ENCODE results near the gene CPSF4.

DNA sequence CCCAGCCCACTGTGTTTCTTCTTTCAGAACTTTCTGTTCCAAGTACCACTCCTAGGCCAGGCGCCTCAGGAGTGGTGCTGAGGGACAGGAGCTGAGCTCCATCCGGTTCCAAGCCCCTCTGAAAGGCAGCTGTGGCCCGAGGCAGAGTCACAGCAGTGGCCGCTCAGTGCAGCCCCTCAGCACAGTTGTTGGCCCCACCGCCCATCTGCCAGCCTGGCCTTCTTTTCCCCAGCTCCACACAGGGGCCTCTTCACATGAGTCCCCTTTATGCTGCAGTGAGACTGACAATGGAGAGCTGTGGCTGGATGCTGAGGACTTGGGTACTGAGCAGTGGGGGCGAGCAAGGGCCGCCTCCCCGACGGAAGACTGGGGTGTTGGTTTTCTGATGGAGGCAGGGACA is 20.5 kb upstream of the CPSF4 start:
- TF ChIP-seq POLR2AphosphoS5 (IDR thresholded peaks at IDR 0.05; ENCODE audit: low read depth, low read length) (no peak; the same call in 1 of the 2 replicates), SIN3A (IDR thresholded peaks at IDR 0.05; ENCODE audit: borderline replicate concordance, insufficient read depth, low read length) (no peak), TAF1 (IDR thresholded peaks at IDR 0.05; ENCODE audit: borderline replicate concordance, insufficient read depth, low read length) (no peak)
- TF ChIP-seq, protein P1, sequence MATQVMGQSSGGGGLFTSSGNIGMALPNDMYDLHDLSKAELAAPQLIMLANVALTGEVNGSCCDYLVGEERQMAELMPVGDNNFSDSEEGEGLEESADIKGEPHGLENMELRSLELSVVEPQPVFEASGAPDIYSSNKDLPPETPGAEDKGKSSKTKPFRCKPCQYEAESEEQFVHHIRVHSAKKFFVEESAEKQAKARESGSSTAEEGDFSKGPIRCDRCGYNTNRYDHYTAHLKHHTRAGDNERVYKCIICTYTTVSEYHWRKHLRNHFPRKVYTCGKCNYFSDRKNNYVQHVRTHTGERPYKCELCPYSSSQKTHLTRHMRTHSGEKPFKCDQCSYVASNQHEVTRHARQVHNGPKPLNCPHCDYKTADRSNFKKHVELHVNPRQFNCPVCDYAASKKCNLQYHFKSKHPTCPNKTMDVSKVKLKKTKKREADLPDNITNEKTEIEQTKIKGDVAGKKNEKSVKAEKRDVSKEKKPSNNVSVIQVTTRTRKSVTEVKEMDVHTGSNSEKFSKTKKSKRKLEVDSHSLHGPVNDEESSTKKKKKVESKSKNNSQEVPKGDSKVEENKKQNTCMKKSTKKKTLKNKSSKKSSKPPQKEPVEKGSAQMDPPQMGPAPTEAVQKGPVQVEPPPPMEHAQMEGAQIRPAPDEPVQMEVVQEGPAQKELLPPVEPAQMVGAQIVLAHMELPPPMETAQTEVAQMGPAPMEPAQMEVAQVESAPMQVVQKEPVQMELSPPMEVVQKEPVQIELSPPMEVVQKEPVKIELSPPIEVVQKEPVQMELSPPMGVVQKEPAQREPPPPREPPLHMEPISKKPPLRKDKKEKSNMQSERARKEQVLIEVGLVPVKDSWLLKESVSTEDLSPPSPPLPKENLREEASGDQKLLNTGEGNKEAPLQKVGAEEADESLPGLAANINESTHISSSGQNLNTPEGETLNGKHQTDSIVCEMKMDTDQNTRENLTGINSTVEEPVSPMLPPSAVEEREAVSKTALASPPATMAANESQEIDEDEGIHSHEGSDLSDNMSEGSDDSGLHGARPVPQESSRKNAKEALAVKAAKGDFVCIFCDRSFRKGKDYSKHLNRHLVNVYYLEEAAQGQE (IDR thresholded peaks at IDR 0.05; ENCODE audit: insufficient read depth in 1 of 2, low read depth in 2 of 2, low read length in 2 of 2): no peak
